ENCODE results near the gene CABP1. TPM values are rescaled to one million over a fixed set of nuclear protein-coding genes. Genes with fewer than 3 reads are reported as not detected.

CABP1 gene
- polyA plus RNA-seq, 1 experiment, result 0.27 TPM

GRCh38 chr12:120685522-120685921 lies 45.1 kb downstream of the CABP1 start:
- H3K9me3 ChIP-seq (ENCODE audit: control insufficient read depth, insufficient read depth, low read length), result no peaks in the 10 kb centered on the region; the same call in 1 of the 2 replicates
- TF ChIP-seq CTCF (IDR thresholded peaks at IDR 0.05; ENCODE audit: low read depth, low read length), result no peak
- ChIA-PET POLR2A (no interaction called here), CTCF (interaction anchor here (3.6 kb wide), 1 partner anchor 38 kb away, joined by 26 read pairs; no protein-coding TSS in a partner anchor)
- no peak overlapping the region for H3K4me3 ChIP-seq (ENCODE audit: low read depth, low read length)
- no peak for DNase-seq (ENCODE audit: low read depth, low spot score)
- H3K27me3 ChIP-seq (ENCODE audit: control insufficient read depth, insufficient read depth, low read length), result no peaks in the 10 kb centered on the region
- H3K27ac ChIP-seq (ENCODE audit: low read depth, low read length), result no peak overlapping the region

GRCh38 chr12:120686151-120686689 lies 45.8 kb downstream of the CABP1 start:
- ChIA-PET POLR2A (interaction anchor here (1.4 kb wide), 1 partner anchor 105 kb away, joined by 3 read pairs; the partner anchor contains the start of gene POP5), CTCF (interaction anchor here (1.4 to 3.6 kb wide), 2 partner anchors 38 to 104 kb away, joined by 3 to 26 read pairs; no protein-coding TSS in a partner anchor)
- TF ChIP-seq CTCF (IDR thresholded peaks at IDR 0.05; ENCODE audit: low read depth, low read length), result no peak
- peak overlapping the region; percentile 91 for H3K4me3 ChIP-seq (ENCODE audit: low read depth, low read length)
- peak overlapping the region; percentile 95 for H3K27ac ChIP-seq (ENCODE audit: low read depth, low read length)
- H3K9me3 ChIP-seq (ENCODE audit: control insufficient read depth, insufficient read depth, low read length), result no peaks in the 10 kb centered on the region; the same call in 1 of the 2 replicates
- no peaks in the 10 kb centered on the region for H3K27me3 ChIP-seq (ENCODE audit: control insufficient read depth, insufficient read depth, low read length)
- peak; percentile 93 for DNase-seq (ENCODE audit: low read depth, low spot score)

GRCh38 chr12:120686690-120687577 lies 46.5 kb downstream of the CABP1 start, which contains the start of gene MLEC:
TSS of gene MLEC (plus strand) at chr12:120687149. CDS start at chr12:120687297, 148 bp downstream.
- peak within 1 kb of the TSS; percentile 95 for H3K27ac ChIP-seq (ENCODE audit: low read depth, low read length)
- CTCF ChIA-PET, result interaction anchor here (1.4 to 3.6 kb wide), 2 partner anchors 39 to 104 kb away, joined by 3 to 26 read pairs; no protein-coding TSS in a partner anchor
- POLR2A ChIA-PET, result interaction anchor here (1.4 to 2.1 kb wide), 2 partner anchors 38 to 106 kb away, joined by 3 to 6 read pairs; partner anchors contain the start of gene POP5
- H3K4me3 ChIP-seq (ENCODE audit: low read depth, low read length), result peak within 1 kb of the TSS; percentile 91
- no peaks in the 10 kb centered on the region for H3K27me3 ChIP-seq (ENCODE audit: control insufficient read depth, insufficient read depth, low read length)
- TF ChIP-seq CTCF (IDR thresholded peaks at IDR 0.05; ENCODE audit: low read depth, low read length), result no peak
- H3K9me3 ChIP-seq (ENCODE audit: control insufficient read depth, insufficient read depth, low read length), result no peaks in the 10 kb centered on the region; the same call in 1 of the 2 replicates
- peak; percentile 89 for DNase-seq (ENCODE audit: low read depth, low spot score)

- Histone ChIP-seq H3K27ac (ENCODE audit: low read depth, low read length) (peak overlapping the region; percentile 21), H3K9me3 (ENCODE audit: control insufficient read depth, insufficient read depth, low read length) (no peaks in the 10 kb centered on the region; the same call in 1 of the 2 replicates), H3K4me3 (ENCODE audit: low read depth, low read length) (peak overlapping the region; percentile 91), H3K27me3 (ENCODE audit: control insufficient read depth, insufficient read depth, low read length) (no peaks in the 10 kb centered on the region)
- DNase-seq (ENCODE audit: low read depth, low spot score), result no peak
- no peak for TF ChIP-seq CTCF (IDR thresholded peaks at IDR 0.05; ENCODE audit: low read depth, low read length)
- ChIA-PET POLR2A (interaction anchor here (1.0 to 2.1 kb wide), 4 partner anchors 23 to 106 kb away, joined by 3 to 6 read pairs (median 4); partner anchors contain the start of genes ACADS, POP5 and UNC119B), CTCF (interaction anchor here (0.6 to 3.6 kb wide), 4 partner anchors 40 to 284 kb away, joined by 3 to 26 read pairs (median 5); no protein-coding TSS in a partner anchor)
These were observed 47.3 kb downstream of the CABP1 start for GRCh38 chr12:120687578-120688289.
